GM18870 (cell line): Measurements from ENCODE around the gene MAN2A2.
"Not testable (repeated sequence)": the region's sequence is repeated elsewhere in the genome, so short reads cannot be mapped to it uniquely, and the experiment has no call there.

Source experiments
- ATAC-seq: cut with Tn5 transposase; IDR thresholded peaks from one replicate; pipeline ENCODE4 v1.9.1; 2021; ENCODE audit warnings: moderate library complexity; ENCODE audit not compliant: unreplicated experiment

The MAN2A2 gene

DNA sequence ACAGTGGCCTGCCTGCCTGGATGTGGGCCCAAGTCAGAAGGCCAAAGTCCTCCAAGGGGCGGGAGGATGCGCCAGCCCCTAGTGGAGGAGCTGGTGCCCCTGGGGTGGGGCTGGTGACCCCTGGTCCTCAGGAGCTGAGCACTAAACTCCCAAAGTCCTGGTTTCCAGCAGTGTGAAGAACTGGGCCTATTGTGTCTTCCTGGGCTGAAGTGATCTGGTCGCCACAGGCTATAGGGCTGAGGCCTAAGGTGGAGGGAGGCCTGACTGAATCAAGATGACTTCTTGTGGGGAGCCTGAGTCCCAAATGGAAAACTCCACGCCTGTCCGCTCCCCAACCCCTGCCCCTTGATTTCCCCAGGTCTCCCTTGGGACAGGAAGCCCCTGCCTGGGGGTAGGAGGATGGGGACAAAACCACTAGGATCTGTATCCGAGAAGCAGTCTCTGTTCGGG is 19.6 kb upstream of the MAN2A2 start:
- no peak for ATAC-seq

DNA sequence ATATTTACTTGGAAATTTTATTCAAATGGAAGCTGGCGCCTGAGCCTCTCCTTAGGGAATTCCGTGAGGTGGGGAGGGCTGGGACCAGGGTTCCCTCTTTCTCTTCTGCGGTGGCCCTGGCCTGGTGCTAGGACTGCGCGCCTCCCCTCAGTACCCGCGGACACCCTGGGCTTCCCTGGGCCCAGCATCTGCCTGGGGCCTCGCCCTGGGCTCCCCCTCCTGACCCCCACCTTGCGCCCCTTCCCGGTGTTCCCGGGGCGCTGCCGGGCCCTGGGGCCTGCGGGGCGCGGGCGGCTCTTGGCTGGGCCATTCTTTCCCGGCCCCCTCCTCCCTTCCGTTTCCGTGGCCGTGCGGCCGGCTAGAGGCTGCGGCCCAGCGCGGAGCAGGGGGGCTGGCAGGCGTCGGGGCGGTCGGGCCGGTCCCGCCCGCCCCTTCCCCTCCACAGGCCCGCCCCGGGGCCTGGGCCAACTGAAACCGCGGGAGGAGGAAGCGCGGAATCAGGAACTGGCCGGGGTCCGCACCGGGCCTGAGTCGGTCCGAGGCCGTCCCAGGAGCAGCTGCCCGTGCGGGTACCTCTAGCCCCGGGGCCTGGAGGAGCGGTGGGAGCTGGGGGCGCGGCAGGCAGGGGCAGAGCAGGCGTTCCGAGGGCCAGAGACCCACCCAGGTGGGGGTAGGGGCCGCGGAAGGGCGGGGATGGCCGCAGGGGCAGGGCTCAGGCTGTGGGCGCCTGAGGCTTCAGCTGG is 19.0 kb upstream of the MAN2A2 start, which contains the start of gene FES:
Gene FES (plus strand): TSS at position 529 of the 743 bp plus-strand sequence. CDS start 542 bp downstream, outside the sequence.
- no peak for ATAC-seq

DNA sequence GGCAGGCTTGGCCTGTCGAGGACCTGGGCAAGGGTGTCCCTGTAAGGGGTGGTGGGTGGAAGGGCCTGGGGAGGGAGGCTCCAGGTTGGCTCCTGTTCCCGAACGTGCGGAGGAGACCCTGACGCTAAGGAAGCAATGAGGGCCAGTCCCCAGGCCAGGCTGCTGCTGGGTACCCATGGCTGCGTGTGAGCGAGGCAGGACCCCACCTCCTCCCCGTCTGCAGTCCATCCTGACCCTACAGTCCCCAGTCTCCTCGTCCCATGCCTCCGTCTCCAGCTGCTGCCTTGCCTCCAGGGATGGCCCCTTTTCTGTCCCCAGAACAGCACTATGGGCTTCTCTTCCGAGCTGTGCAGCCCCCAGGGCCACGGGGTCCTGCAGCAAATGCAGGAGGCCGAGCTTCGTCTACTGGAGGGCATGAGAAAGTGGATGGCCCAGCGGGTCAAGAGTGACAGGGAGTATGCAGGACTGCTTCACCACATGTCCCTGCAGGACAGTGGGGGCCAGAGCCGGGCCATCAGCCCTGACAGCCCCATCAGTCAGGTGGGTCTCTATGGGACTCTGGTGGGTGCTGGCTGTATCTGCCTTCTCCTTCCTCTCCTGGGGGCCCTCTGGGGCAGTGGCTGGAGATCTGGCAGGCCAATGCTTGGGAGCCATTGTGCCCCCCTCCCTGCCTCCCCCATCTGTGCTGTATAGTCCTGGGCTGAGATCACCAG is 18.2 kb upstream of the MAN2A2 start:
- no peak for ATAC-seq

DNA sequence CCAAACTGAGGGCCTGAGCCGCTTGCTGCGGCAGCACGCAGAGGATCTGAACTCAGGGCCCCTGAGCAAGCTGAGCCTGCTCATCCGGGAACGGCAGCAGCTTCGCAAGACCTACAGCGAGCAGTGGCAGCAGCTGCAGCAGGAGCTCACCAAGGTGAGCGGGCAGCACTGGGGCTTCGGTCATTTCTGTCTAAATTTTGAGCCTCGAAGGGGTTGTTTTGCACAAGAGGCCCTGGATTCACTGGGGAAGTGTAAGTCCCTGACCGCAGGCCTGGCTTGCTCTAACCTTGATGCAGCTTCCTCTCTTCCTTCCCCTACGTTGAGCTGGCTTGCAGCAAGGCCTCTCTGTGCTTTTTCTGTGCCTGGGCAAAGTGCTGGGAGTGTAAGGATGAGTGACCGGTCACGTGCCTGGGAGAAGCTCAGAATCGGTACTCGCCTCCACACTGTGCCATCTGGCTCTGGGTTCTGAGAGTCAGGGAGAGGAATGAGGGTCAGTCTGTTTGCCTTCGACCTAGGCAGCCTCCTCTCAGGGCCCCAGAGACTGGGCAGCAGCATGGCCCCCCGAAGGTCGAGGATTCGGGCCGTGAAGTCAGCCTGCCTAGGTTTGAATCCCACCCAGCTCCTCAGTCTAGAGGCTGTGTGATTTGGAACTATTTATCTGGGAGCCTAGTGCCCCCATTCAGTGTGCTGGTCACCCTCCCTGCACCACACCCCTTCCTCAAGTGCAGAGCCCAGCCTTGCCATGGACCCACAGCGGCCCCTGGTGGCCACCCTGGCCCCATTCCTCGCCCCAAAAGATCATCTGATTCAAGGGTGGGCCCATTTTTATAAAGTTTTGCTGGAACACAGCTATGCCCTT is 17.4 kb upstream of the MAN2A2 start:
- no peak for ATAC-seq

DNA sequence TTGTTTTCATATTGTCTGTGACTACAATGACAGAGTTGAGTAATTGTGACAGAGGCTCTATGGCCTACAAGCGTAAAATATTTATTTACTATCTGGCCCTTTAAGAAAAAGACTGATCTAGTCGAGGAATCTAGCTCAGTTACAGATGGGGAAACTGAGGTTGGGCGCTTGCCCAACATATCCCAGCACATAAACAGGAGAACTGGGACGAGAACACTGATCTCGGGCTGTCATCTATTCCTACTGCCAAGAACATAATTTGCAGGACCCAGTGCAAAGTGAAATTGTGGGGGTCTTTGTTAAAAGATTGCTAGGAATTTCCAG is 16.8 kb upstream of the MAN2A2 start:
- no peak for ATAC-seq

DNA sequence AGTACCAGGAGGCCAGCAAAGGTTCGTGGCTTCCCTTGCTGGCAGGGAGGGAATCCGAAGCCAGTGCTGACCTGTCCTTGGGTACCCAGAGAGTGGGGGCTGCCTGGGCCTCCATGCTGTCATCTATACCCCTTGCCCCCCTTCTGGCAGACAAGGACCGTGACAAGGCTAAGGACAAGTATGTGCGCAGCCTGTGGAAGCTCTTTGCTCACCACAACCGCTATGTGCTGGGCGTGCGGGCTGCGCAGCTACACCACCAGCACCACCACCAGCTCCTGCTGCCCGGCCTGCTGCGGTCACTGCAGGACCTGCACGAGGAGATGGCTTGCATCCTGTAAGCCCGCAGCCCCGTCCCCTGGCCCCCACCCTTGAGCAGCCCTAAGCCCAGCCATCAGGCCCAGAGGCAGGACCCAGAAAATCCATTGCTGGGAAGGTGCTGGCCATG is 16.0 kb upstream of the MAN2A2 start:
- ATAC-seq: no peak

DNA sequence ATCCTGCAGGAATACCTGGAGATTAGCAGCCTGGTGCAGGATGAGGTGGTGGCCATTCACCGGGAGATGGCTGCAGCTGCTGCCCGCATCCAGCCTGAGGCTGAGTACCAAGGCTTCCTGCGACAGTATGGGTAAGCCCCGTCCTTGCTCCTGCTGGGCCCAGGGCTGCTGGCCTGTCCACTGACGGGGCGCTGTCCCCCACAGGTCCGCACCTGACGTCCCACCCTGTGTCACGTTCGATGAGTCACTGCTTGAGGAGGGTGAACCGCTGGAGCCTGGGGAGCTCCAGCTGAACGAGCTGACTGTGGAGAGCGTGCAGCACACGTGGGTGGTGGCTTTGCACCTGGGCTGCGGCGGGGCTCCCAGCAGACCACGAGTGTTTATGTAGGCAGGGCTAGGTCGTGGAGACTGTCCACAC is 13.8 kb upstream of the MAN2A2 start:
- ATAC-seq: no peak

DNA sequence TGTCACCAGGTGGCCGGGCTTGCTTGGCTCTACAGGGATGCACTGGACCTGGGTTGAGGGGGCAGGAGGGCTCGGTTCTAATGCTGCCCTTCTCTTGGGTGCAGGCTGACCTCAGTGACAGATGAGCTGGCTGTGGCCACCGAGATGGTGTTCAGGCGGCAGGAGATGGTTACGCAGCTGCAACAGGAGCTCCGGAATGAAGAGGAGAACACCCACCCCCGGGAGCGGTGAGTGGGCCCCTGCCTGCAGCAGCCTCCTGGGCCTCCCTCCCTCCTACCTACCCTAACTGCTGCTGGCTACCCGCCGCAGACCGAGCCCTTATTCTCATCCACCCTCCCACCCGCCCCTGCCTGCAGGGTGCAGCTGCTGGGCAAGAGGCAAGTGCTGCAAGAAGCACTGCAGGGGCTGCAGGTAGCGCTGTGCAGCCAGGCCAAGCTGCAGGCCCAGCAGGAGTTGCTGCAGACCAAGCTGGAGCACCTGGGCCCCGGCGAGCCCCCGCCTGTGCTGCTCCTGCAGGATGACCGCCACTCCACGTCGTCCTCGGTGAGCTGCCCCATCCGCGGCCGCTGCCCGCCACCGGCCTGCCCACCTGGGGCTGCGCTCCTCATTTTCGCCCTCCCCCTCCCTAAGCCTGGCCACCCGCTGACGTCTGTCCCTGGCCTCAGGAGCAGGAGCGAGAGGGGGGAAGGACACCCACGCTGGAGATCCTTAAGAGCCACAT is 13.2 kb upstream of the MAN2A2 start:
- no peak for ATAC-seq

DNA sequence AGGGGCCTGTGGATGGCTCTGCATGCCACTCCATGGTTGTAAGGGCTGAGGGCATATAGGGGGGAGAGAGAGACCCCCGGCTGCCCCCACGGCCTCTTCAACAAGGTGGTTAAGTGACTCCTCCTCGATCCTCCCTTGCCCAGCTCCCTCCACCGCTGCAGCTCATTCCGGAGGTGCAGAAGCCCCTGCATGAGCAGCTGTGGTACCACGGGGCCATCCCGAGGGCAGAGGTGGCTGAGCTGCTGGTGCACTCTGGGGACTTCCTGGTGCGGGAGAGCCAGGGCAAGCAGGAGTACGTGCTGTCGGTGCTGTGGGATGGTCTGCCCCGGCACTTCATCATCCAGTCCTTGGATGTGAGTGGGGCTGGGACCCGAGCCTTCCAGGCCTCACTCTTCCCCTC is 12.3 kb upstream of the MAN2A2 start:
- no peak for ATAC-seq

DNA sequence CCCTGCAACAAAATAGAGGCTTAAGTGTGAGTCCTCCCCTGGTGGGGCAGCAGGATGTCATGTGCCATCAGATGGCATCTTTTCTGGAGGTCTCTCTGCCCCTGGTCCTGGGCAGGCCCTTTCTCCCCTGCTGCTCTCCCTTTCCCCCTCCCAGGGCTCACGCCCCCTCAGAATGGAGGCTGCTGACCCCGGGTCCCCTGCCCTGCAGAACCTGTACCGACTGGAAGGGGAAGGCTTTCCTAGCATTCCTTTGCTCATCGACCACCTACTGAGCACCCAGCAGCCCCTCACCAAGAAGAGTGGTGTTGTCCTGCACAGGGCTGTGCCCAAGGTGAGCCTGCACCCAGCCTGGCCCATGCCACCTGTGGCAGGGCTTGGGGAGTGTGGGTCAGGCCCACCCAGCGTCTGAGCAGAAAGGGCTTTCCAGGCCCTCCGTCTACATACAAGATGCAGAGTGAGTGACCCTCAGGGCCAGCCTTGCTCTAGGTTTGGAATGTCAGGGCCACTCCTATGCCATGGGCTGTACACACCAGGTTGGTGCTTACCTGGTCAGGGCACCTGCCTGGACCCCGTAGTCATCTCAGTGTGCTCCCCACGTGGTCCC is 11.7 kb upstream of the MAN2A2 start:
- ATAC-seq: no peak

DNA sequence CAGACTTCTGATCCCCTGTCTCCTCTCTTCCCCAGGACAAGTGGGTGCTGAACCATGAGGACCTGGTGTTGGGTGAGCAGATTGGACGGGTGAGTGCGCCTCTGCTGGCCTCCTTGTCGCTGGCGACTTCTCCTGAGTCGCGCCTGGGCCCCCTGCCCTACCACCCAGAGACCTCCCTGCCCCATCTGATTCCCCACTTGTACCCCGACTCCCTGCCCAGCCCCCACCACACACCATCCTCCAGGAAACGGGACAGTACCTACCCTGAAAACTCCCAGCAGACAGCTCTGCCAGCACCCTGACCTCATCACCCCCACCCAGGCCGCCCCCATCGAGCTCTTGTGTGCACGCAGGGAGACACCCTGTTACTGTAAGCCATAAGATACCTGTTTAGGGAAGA is 11.1 kb upstream of the MAN2A2 start:
- no peak for ATAC-seq

DNA sequence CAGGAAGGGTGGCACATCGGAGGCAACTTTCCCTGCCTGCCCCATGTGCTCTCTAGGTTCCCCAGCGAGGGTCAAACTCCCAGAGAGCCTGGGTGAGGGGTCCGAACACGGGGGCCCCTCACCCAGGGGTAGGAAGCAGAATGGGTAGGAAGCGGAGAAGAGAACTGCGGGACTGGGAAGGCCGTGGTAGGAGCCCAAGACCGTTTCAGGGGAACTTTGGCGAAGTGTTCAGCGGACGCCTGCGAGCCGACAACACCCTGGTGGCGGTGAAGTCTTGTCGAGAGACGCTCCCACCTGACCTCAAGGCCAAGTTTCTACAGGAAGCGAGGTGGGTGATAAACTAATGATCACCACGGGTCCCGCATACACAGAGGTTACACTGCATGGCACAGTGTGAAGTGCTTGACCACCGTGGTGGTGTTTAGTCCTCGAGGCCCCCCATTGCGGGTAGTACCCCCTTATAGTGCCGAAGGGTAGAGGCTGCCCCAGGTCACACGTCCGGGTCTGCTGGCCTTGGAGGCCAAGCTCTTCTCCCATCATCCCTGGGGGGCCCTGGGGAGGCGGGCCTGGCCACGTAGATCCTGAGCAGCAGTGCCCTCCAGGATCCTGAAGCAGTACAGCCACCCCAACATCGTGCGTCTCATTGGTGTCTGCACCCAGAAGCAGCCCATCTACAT is 10.5 kb upstream of the MAN2A2 start:
- no peak for ATAC-seq

DNA sequence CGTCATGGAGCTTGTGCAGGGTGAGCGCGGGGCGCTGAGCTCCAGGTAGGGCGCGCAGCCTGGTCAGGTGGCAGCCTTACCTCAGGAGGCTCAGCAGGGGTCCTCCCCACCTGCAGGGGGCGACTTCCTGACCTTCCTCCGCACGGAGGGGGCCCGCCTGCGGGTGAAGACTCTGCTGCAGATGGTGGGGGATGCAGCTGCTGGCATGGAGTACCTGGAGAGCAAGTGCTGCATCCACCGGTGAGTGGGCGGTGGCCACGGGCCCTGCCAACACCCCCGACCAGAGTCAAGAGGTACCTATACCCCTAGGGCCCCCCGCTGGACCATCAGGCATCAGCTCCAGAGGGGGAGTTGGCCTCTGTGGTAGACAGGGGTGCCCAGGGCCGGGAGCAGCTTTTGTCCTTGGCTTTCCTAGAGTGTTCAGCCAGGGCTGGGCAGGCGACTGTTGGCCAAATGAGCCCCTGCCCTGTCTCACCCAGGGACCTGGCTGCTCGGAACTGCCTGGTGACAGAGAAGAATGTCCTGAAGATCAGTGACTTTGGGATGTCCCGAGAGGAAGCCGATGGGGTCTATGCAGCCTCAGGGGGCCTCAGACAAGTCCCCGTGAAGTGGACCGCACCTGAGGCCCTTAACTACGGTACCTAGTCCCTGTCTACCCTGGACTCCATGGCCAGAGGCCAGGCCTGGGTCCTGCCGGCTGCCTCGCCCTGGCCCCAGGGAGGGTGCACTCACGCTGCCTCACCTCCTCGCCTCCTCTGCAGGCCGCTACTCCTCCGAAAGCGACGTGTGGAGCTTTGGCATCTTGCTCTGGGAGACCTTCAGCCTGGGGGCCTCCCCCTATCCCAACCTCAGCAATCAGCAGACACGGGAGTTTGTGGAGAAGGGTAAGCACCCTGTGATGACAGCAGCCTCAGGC is 9.7 kb upstream of the MAN2A2 start:
- ATAC-seq: no peak

DNA sequence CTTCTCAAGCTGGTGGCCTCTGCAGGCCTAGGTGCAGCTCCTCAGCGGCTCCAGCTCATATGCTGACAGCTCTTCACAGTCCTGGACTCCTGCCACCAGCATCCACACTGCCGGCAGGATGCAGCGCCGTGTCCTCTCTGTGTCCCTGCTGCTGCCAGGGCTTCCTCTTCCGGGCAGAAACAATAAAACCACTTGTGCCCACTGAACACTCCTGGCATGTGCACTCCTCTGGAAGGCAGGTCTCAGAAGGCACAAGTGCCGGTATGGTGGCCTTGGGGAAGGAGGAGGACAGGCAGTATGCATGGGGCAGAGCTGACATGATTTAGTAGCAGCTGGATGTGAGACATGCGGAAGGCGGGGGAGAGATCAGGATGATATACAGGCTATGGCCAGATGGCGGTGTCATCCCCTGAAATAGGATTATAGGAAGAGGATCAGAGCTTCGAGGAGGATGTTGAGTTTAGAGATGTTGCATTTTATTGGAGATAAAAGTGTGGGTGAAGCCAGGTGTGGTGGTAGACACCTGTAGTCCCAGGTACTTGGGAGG is 7.5 kb upstream of the MAN2A2 start:
- no peak for ATAC-seq

DNA sequence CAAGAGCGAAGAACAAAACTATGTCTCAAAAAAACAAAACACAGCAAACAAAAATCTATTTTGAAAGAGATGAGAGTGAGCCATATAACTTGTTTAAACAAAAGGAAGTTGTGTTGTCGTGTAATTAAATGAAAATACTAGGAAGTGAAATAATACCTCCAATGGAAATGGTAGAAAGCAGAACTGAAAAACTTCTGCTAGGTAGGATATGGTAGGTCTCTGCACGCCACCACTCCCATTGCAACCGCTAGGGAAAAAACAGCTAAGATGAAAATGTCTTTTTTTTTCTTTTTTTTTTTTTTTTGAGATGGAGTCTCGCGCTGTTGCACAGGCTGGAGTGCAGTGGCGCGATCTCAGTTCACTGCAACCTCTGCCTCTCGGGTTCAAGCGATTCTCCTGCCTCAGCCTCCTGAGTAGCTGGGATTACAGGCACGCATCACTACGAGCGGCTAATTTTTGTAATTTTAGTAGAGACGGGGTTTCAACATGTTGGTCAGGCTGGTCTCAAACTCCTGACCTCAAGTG is 5.9 kb upstream of the MAN2A2 start:
- ATAC-seq: not testable (repeated sequence)

DNA sequence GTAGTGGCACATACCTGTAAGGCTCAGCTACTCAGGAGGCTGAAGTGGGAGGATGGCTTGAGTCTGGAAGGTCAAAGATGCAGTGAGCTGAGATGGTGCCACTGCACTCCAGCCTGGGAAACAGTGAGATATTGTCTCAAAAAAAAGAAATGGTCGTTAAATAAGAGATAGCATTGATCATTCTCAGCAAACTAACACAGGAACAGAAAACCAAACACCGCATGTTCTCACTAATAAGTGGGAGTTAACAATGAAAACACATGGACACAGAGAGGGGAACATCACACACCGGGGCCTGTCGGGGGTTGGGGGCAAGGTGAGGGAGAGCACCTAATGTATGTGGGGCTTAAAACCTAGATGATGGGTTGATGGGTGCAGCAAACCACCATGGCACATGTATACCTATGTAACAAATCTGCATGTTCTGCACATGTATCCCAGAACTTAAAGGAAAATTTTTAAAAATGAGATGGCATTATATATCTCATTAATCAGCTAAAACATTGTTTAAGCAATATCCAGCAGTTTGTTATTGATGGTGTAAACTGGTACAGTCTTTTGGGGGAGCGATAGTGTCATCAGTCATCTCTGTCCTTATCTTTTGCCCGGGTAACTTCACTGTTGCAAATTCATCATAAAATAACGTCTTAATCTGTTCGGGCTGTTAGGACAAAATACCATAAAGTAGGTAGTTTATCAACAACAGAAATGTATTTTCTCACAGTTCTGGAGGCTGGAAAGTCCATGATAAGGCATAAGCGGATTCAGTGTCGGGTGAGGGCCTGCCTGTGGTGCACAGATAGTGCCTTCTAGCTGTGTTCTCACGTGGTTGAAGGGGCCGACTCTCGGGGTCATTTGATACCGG is 1.7 kb upstream of the MAN2A2 start:
- ATAC-seq: no peak
